Vagina (tissue), 2 donors: ENCODE results near the gene ATP8A2. TPM values are rescaled to one million over a fixed set of nuclear protein-coding genes. Genes with fewer than 3 reads are reported as not detected.

Experiments
- DNase-seq, 2 donors: peaks; one replicate each; pipeline ENCODE4 v3.0.0-alpha.2; 2017; ENCODE audit errors: extremely low spot score in 2 of 2
- H3K27ac ChIP-seq: fragments of 200-600 bp; sonication (generic); one replicate; pipeline ENCODE4 v1.5.1; 2019
- H3K27me3 ChIP-seq: fragments of 200-600 bp; sonication (generic); one replicate; pipeline ENCODE4 v1.5.1; 2019
- H3K36me3 ChIP-seq, 2 donors: fragments of 200-600 bp; sonication (generic); one replicate each; pipeline ENCODE4 v1.5.1; 2017 to 2019
- H3K4me1 ChIP-seq: fragments of 200-600 bp; sonication (generic); one replicate; pipeline ENCODE4 v1.5.1; 2019
- H3K4me3 ChIP-seq, 2 donors: fragments of 200-600 bp; sonication (generic); 1 replicate in 1 of 2; 2 replicates in 1 of 2; pipeline ENCODE4 v1.5.1; 2016 to 2019
- H3K9me3 ChIP-seq: fragments of 200-600 bp; sonication (generic); one replicate; pipeline ENCODE4 v1.5.1; 2019
- CTCF ChIP-seq, 3 experiments: fragments of 450-650 bp in 2 of 3; fragments of 200-600 bp in 1 of 3; sonication (generic) in 1 of 3; IDR thresholded peaks; one replicate each; pipeline ENCODE4 v1.5.1; 2017 to 2019; ENCODE audit warnings: antibody characterized with exemption in 3 of 3, mild to moderate bottlenecking in 2 of 3, moderate library complexity in 2 of 3
- POLR2A ChIP-seq, 2 donors: fragments of 450-650 bp; IDR thresholded peaks; one replicate each; pipeline ENCODE4 v1.6.1; 2017; ENCODE audit warnings: antibody characterized with exemption in 2 of 2, mild to moderate bottlenecking in 2 of 2, moderate library complexity in 2 of 2
- POLR2AphosphoS5 ChIP-seq, 2 donors: sonication (generic); formaldehyde crosslinking; IDR thresholded peaks; one replicate each; pipeline ENCODE4 v1.9.0; 2017; ENCODE audit warnings: antibody characterized with exemption in 2 of 2, mild to moderate bottlenecking in 2 of 2, low read depth in 1 of 2; ENCODE audit not compliant: insufficient read depth in 1 of 2
- intact Hi-C: fragments of 100-400 bp; cut with DNase I; formaldehyde crosslinking; loops from one replicate; pipeline ENCODE4 v1.15.1; 2023
- total RNA-seq: library from RNA; depleted of rRNA; stranded (reverse); fragments of >200 nt; gene quantifications from one replicate; pipeline ENCODE4 v1.2.3, GENCODE V29; 2016

The ATP8A2 gene
- total RNA-seq, 1 donor from 2014 or later: 1.5 TPM

GRCh38 chr13:25707726-25708125 lies 336.0 kb downstream of the ATP8A2 start:
- Histone ChIP-seq H3K9me3 (no peaks in the 10 kb centered on the region), H3K27me3 (no peaks in the 10 kb centered on the region), H3K36me3 (no peaks in the 10 kb centered on the region), H3K4me1 (no peaks in the 10 kb centered on the region), H3K4me3 (no peak overlapping the region), H3K27ac (no peak overlapping the region)
- intact Hi-C loops: no loop called here
- DNase-seq: no peak
- TF ChIP-seq CTCF (IDR thresholded peaks at IDR 0.05): no peak
- TF ChIP-seq POLR2AphosphoS5 (IDR thresholded peaks at IDR 0.05; ENCODE audit: insufficient read depth in 1 of 2, low read depth in 1 of 2): no peak
- no peak for TF ChIP-seq POLR2A (IDR thresholded peaks at IDR 0.05)

GRCh38 chr13:25708268-25708667 lies 336.5 kb downstream of the ATP8A2 start:
- intact Hi-C loops: no loop called here
- no peak for TF ChIP-seq POLR2AphosphoS5 (IDR thresholded peaks at IDR 0.05; ENCODE audit: insufficient read depth in 1 of 2, low read depth in 1 of 2)
- TF ChIP-seq POLR2A (IDR thresholded peaks at IDR 0.05): no peak
- TF ChIP-seq CTCF (IDR thresholded peaks at IDR 0.05): no peak
- H3K27ac ChIP-seq: no peak overlapping the region
- no peak overlapping the region for H3K4me3 ChIP-seq
- no peak for DNase-seq
- H3K27me3 ChIP-seq: no peaks in the 10 kb centered on the region
- no peaks in the 10 kb centered on the region for H3K4me1 ChIP-seq
- no peaks in the 10 kb centered on the region for H3K9me3 ChIP-seq
- H3K36me3 ChIP-seq: no peaks in the 10 kb centered on the region

GRCh38 chr13:25709088-25709487 lies 337.3 kb downstream of the ATP8A2 start:
- Histone ChIP-seq H3K4me1 (no peaks in the 10 kb centered on the region), H3K36me3 (no peaks in the 10 kb centered on the region), H3K27ac (no peak overlapping the region), H3K27me3 (no peaks in the 10 kb centered on the region), H3K9me3 (no peaks in the 10 kb centered on the region), H3K4me3 (no peak overlapping the region)
- TF ChIP-seq POLR2AphosphoS5 (IDR thresholded peaks at IDR 0.05; ENCODE audit: insufficient read depth in 1 of 2, low read depth in 1 of 2) (no peak), POLR2A (IDR thresholded peaks at IDR 0.05) (no peak), CTCF (IDR thresholded peaks at IDR 0.05) (no peak)
- no peak for DNase-seq
- intact Hi-C loops: no loop called here

- TF ChIP-seq POLR2AphosphoS5 (IDR thresholded peaks at IDR 0.05; ENCODE audit: insufficient read depth in 1 of 2, low read depth in 1 of 2): no peak
- TF ChIP-seq CTCF (IDR thresholded peaks at IDR 0.05): no peak
- TF ChIP-seq POLR2A (IDR thresholded peaks at IDR 0.05): no peak
- no peak overlapping the region for H3K4me3 ChIP-seq
- no peak overlapping the region for H3K27ac ChIP-seq
- no peaks in the 10 kb centered on the region for H3K27me3 ChIP-seq
- no peaks in the 10 kb centered on the region for H3K9me3 ChIP-seq
- no peak for DNase-seq
- no peaks in the 10 kb centered on the region for H3K36me3 ChIP-seq
- H3K4me1 ChIP-seq: no peaks in the 10 kb centered on the region
- intact Hi-C loops: no loop called here
Measured at GRCh38 chr13:25715760-25716159, 344.0 kb downstream of the ATP8A2 start.

GRCh38 chr13:25717666-25718197 lies 346.0 kb downstream of the ATP8A2 start:
- H3K4me3 ChIP-seq: no peak overlapping the region
- H3K36me3 ChIP-seq: no peaks in the 10 kb centered on the region
- no peaks in the 10 kb centered on the region for H3K4me1 ChIP-seq
- no peak overlapping the region for H3K27ac ChIP-seq
- H3K27me3 ChIP-seq: no peaks in the 10 kb centered on the region
- no peak for TF ChIP-seq POLR2A (IDR thresholded peaks at IDR 0.05)
- H3K9me3 ChIP-seq: no peaks in the 10 kb centered on the region
- intact Hi-C loops: no loop called here
- DNase-seq: no peak
